ENCODE results near the gene CREB3. TPM values are rescaled to one million over a fixed set of nuclear protein-coding genes. Genes with fewer than 3 reads are reported as not detected.

The CREB3 gene
- polyA plus RNA-seq, 3 donors, result 37.4 to 40.2 (median 39.3) TPM

Other genes with a start within 250 kb of the CREB3 start
- 10 to 100 TPM; 16.1 to 20.9 (median 19.4) TPM for gene RUSC2, start 242.6 kb upstream of the CREB3 start, polyA plus RNA-seq (ENCODE audit: insufficient read length in 3 of 3)
- 10 to 100 TPM; 36.0 to 42.5 (median 38.5) TPM for gene TESK1, start 127.4 kb upstream of the CREB3 start, polyA plus RNA-seq (ENCODE audit: insufficient read length in 3 of 3)
- gene CD72, start 114.3 kb upstream of the CREB3 start, polyA plus RNA-seq (ENCODE audit: insufficient read length in 3 of 3), result 1 to 10 TPM; 2.4 to 3.9 (median 2.7) TPM
- under 1 TPM; 0.27 to 0.48 (median 0.28) TPM for gene SIT1, start 81.7 kb upstream of the CREB3 start, polyA plus RNA-seq (ENCODE audit: insufficient read length in 3 of 3)
- 1 to 10 TPM in 1 of 3 donors, not detected in 2; 1.9 TPM for gene RMRP, start 74.6 kb upstream of the CREB3 start, polyA plus RNA-seq (ENCODE audit: insufficient read length in 3 of 3)
- 10 to 100 TPM; 14.2 to 22.3 (median 18.6) TPM for gene CCDC107, start 74.4 kb upstream of the CREB3 start, polyA plus RNA-seq (ENCODE audit: insufficient read length in 3 of 3)
- gene ARHGEF39, start 67.5 kb upstream of the CREB3 start, polyA plus RNA-seq (ENCODE audit: insufficient read length in 3 of 3), result 10 to 100 TPM in 1 of 3 donors, 1 to 10 TPM in 2; 9.3 to 11.5 (median 10.0) TPM
- gene CA9, start 58.7 kb upstream of the CREB3 start, polyA plus RNA-seq (ENCODE audit: insufficient read length in 3 of 3), result 1 to 10 TPM in 1 of 3 donors, under 1 TPM in 2; 0.85 to 1.1 (median 0.93) TPM
- 100 to 1,000 TPM; 149 to 194 (median 156) TPM for gene TPM2, start 42.7 kb upstream of the CREB3 start, polyA plus RNA-seq (ENCODE audit: insufficient read length in 3 of 3)
- gene TLN1, start 471 bp upstream of the CREB3 start, polyA plus RNA-seq (ENCODE audit: insufficient read length in 3 of 3), result 100 to 1,000 TPM; 150 to 192 (median 174) TPM
- gene GBA2, start 16.6 kb downstream of the CREB3 start, polyA plus RNA-seq (ENCODE audit: insufficient read length in 3 of 3), result 100 to 1,000 TPM in 2 of 3 donors, 10 to 100 TPM in 1; 96.9 to 126 (median 107) TPM
- gene RGP1, start 16.6 kb downstream of the CREB3 start, polyA plus RNA-seq (ENCODE audit: insufficient read length in 3 of 3), result 10 to 100 TPM; 28.8 to 30.3 (median 29.0) TPM
- gene MSMP, start 21.6 kb downstream of the CREB3 start, polyA plus RNA-seq (ENCODE audit: insufficient read length in 3 of 3), result 1 to 10 TPM in 1 of 3 donors, not detected in 2; 1.1 TPM
- gene NPR2, start 58.9 kb downstream of the CREB3 start, polyA plus RNA-seq (ENCODE audit: insufficient read length in 3 of 3), result 10 to 100 TPM; 32.0 to 38.0 (median 33.7) TPM
- 1 to 10 TPM; 4.8 to 8.6 (median 6.5) TPM for gene SPAG8, start 79.6 kb downstream of the CREB3 start, polyA plus RNA-seq (ENCODE audit: insufficient read length in 3 of 3)
- 10 to 100 TPM; 50.5 to 60.3 (median 58.2) TPM for gene HINT2, start 82.4 kb downstream of the CREB3 start, polyA plus RNA-seq (ENCODE audit: insufficient read length in 3 of 3)
- under 1 TPM in 2 of 3 donors, not detected in 1; 0.10 to 0.26 TPM for gene FAM221B, start 96.1 kb downstream of the CREB3 start, polyA plus RNA-seq (ENCODE audit: insufficient read length in 3 of 3)
- gene TMEM8B, start 96.6 kb downstream of the CREB3 start, polyA plus RNA-seq (ENCODE audit: insufficient read length in 3 of 3), result 10 to 100 TPM; 24.4 to 36.4 (median 28.9) TPM
- under 1 TPM in 1 of 3 donors, not detected in 2; 0.11 TPM for gene OR13J1, start 137.7 kb downstream of the CREB3 start, polyA plus RNA-seq (ENCODE audit: insufficient read length in 3 of 3)
- gene HRCT1, start 173.5 kb downstream of the CREB3 start, polyA plus RNA-seq (ENCODE audit: insufficient read length in 3 of 3), result under 1 TPM in 2 of 3 donors, not detected in 1; 0.47 to 0.60 TPM
- gene SPAAR, start 176.8 kb downstream of the CREB3 start, polyA plus RNA-seq (ENCODE audit: insufficient read length in 3 of 3), result 1 to 10 TPM; 1.3 to 1.5 (median 1.3) TPM
- not detected for gene OR2S2, start 225.5 kb downstream of the CREB3 start, polyA plus RNA-seq (ENCODE audit: insufficient read length in 3 of 3)